ENCODE measurements around the gene ATP9A.
"Not testable (repeated sequence)": the region's sequence is repeated elsewhere in the genome, so short reads cannot be mapped to it uniquely, and the experiment has no call there.

The ATP9A gene

GRCh38 chr20:51739722-51740249, 28.4 kb downstream of the ATP9A start:
- no peak for DNase-seq
- no peaks in the 10 kb centered on the region for H3K36me3 ChIP-seq
- H3K4me3 ChIP-seq (ENCODE audit: low read depth, low read length), result no peak overlapping the region
- H3K4me1 ChIP-seq, result no peaks in the 10 kb centered on the region
- no peak for TF ChIP-seq CTCF (IDR thresholded peaks at IDR 0.05; ENCODE audit: low read depth, low read length)
- no peaks in the 10 kb centered on the region for H3K9me3 ChIP-seq
- no peaks in the 10 kb centered on the region for H3K27me3 ChIP-seq

GRCh38 chr20:51738877-51739447, 29.2 kb downstream of the ATP9A start:
- no peaks in the 10 kb centered on the region for H3K9me3 ChIP-seq
- H3K4me1 ChIP-seq, result no peaks in the 10 kb centered on the region
- no peak for TF ChIP-seq CTCF (IDR thresholded peaks at IDR 0.05; ENCODE audit: low read depth, low read length)
- no peak overlapping the region for H3K4me3 ChIP-seq (ENCODE audit: low read depth, low read length)
- no peak for DNase-seq
- H3K36me3 ChIP-seq, result no peaks in the 10 kb centered on the region
- H3K27me3 ChIP-seq, result no peaks in the 10 kb centered on the region

- H3K4me3 ChIP-seq (ENCODE audit: low read depth, low read length), result not testable (repeated sequence)
Observed at GRCh38 chr20:51738261-51738660, 29.9 kb downstream of the ATP9A start.

GRCh38 chr20:51736947-51737346, 31.2 kb downstream of the ATP9A start:
- Histone ChIP-seq H3K36me3 (no peaks in the 10 kb centered on the region), H3K9me3 (no peaks in the 10 kb centered on the region), H3K27me3 (no peaks in the 10 kb centered on the region), H3K4me3 (ENCODE audit: low read depth, low read length) (no peak overlapping the region), H3K4me1 (no peaks in the 10 kb centered on the region)
- no peak for TF ChIP-seq CTCF (IDR thresholded peaks at IDR 0.05; ENCODE audit: low read depth, low read length)
- no peak for DNase-seq

More at GRCh38 chr20:51738261-51738660, 29.9 kb downstream of the ATP9A start:
- not testable (repeated sequence) for DNase-seq, H3K36me3 ChIP-seq, H3K4me1 ChIP-seq, H3K27me3 ChIP-seq, H3K9me3 ChIP-seq

GRCh38 chr20:51735728-51736600, 32.2 kb downstream of the ATP9A start:
- Histone ChIP-seq H3K4me3 (ENCODE audit: low read depth, low read length) (no peak overlapping the region), H3K27me3 (no peaks in the 10 kb centered on the region), H3K4me1 (no peaks in the 10 kb centered on the region), H3K9me3 (no peaks in the 10 kb centered on the region), H3K36me3 (no peaks in the 10 kb centered on the region)
- TF ChIP-seq CTCF (IDR thresholded peaks at IDR 0.05; ENCODE audit: low read depth, low read length), result no peak
- no peak for DNase-seq

GRCh38 chr20:51734876-51735720, 33.1 kb downstream of the ATP9A start:
- Histone ChIP-seq H3K4me3 (ENCODE audit: low read depth, low read length) (no peak overlapping the region), H3K9me3 (no peaks in the 10 kb centered on the region)

More at GRCh38 chr20:51734876-51735720, 33.1 kb downstream of the ATP9A start:
- Histone ChIP-seq H3K4me1 (no peaks in the 10 kb centered on the region), H3K27me3 (no peaks in the 10 kb centered on the region), H3K36me3 (no peaks in the 10 kb centered on the region)
- DNase-seq, result no peak
- TF ChIP-seq CTCF (IDR thresholded peaks at IDR 0.05; ENCODE audit: low read depth, low read length), result no peak

Data from BE2C (cell line).